ENCODE measurements around the gene OR52N1. TPM values are rescaled to one million over a fixed set of nuclear protein-coding genes. Genes with fewer than 3 reads are reported as not detected.

OR52N1 gene
- total RNA-seq, 4 donors from 2014 or later, result not detected

DNA sequence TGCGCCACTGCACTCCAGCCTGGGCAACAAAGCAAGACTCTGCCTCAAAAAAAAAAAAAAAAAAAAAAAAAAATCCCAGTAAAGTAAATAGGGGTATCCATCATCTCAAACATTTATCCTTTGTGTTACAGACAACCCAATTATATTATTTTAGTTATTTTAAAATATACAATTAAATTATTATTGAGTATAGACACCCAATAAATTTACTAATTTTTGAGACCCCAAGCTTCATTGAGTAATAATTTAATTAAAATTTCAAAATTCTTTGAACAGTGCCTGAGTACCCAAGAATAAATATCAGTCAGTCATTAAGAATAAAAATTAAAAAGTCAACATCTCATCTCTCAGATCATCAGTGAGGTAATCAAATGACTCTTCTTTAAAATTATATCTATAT is 37.1 kb downstream of the OR52N1 start, which contains the start of gene OR52N4:
TSS of gene OR52N4 (plus strand) at position 301 of the 400 bp plus-strand sequence. CDS start 498 bp downstream, outside the sequence.
- TF ChIP-seq, protein P1, sequence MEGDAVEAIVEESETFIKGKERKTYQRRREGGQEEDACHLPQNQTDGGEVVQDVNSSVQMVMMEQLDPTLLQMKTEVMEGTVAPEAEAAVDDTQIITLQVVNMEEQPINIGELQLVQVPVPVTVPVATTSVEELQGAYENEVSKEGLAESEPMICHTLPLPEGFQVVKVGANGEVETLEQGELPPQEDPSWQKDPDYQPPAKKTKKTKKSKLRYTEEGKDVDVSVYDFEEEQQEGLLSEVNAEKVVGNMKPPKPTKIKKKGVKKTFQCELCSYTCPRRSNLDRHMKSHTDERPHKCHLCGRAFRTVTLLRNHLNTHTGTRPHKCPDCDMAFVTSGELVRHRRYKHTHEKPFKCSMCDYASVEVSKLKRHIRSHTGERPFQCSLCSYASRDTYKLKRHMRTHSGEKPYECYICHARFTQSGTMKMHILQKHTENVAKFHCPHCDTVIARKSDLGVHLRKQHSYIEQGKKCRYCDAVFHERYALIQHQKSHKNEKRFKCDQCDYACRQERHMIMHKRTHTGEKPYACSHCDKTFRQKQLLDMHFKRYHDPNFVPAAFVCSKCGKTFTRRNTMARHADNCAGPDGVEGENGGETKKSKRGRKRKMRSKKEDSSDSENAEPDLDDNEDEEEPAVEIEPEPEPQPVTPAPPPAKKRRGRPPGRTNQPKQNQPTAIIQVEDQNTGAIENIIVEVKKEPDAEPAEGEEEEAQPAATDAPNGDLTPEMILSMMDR (IDR thresholded peaks at IDR 0.05; ENCODE audit: low read depth), result no peak

DNA sequence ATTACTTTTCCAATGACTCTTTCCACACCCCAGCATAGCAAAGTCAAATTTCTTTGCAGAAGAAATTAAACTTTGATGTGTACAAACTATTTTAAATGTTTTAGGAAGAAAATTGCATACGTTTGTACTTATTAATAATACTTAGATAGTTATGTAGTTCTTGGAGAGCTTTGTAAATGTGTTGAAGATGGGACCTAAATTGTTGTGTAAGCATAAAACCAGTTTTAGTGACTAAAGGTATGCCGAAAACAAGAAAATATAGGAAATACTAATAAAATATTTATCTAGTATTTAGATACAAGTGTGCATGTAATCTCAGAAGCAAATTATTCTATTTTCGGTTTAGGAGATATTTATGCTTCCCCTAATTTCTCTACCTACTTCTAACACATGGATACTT is 41.2 kb downstream of the OR52N1 start:
- TF ChIP-seq, protein P1 (IDR thresholded peaks at IDR 0.05; ENCODE audit: low read depth), result no peak

DNA sequence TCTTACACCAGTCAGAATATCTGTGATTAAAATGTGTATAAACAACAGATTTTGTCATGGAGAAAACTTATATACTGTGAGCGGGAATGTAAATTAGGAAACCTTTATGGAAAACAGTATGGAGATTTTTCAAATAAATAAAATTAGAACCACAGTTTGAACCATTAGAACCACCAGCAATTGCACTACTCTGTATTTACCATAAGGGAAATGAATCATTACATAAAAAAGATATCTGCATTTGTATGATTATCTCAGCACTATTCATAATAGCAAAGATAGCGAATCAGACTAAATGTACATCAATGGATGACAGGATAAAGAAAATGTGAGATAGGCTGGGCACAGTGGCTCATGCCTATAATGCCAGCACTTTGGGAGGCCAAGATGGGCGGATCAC is 44.5 kb downstream of the OR52N1 start:
- TF ChIP-seq, protein P1 (IDR thresholded peaks at IDR 0.05; ENCODE audit: low read depth), result no peak

DNA sequence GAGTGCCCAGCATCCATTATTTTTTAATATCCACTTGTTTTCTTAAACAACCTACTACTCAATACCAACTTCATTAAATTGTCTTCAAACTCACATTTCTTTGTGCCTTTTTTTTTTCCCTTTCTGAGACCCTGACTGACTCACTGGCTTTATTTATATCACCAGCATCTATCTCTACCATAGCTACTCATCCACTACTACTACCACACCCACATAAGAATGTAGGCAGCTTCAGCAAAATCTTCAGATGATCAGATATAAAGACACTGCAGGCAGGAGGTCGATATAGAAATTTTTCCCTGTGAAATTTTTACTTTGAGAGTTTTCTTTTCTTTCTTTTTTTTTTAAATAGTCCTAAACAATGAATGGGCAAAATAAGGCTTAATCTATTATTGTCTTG is 52.6 kb downstream of the OR52N1 start:
- TF ChIP-seq, protein P1 (IDR thresholded peaks at IDR 0.05; ENCODE audit: low read depth), result no peak

DNA sequence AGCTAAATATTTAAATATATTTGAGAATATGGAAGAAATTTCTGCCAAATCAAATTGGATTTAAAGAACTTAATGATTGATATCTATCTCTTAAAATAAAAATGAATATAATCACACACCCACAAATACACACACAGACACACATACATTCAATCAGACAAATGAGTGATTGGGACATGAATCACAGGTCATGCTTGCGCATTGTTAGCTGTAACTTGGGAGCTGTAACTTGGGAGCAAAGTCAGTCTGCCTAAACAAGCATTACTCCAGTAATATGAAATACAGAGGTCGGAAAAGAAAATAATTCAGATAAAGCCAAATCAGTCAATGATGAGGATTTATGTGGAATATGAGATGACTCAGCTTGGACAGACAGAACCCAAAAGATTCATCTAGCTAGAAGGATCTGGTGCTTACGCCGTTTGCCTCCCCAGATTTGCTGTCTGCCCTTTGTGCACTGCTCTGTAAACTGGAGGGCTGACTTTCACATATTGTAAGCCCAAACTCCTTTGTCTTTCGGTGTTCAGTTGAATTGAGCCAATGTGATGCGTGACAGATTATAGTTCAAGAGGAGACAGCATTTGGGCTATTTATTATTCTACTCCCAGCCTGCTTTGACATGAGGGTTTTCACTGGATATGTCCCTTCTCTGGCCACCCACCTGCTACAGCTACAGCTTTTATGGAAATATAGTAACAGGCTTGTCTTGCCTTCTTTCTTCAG is 53.2 kb downstream of the OR52N1 start:
- TF ChIP-seq, protein P1 (IDR thresholded peaks at IDR 0.05; ENCODE audit: low read depth), result no peak

DNA sequence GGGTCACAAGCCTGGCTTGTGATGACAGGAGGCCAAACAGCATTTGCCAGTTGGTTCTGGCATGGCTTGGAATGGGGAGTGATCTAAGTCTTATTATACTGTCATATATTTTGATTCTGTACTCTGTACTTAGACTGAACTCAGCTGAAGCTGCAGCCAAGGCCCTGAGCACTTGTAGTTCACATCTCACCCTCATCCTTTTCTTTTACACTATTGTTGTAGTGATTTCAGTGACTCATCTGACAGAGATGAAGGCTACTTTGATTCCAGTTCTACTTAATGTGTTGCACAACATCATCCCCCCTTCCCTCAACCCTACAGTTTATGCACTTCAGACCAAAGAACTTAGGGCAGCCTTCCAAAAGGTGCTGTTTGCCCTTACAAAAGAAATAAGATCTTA is 54.0 kb downstream of the OR52N1 start:
- TF ChIP-seq, protein P1 (IDR thresholded peaks at IDR 0.05; ENCODE audit: low read depth), result no peak

Other genes with a start within 250 kb of the OR52N1 start
- not detected for gene OR52H1, start 242.7 kb downstream of the OR52N1 start, total RNA-seq
- gene OR52B6, start 210.4 kb downstream of the OR52N1 start, total RNA-seq, result not detected
- gene TRIM6, start 194.6 kb downstream of the OR52N1 start, total RNA-seq, result 1 to 10 TPM; 1.6 to 9.2 (median 3.4) TPM
- gene TRIM34, start 166.3 kb downstream of the OR52N1 start, total RNA-seq, result 10 to 100 TPM in 1 of 4 donors, 1 to 10 TPM in 3; 4.1 to 12.1 (median 8.1) TPM
- 10 to 100 TPM; 12.6 to 22.8 (median 16.7) TPM for gene TRIM5, start 106.2 kb downstream of the OR52N1 start, total RNA-seq
- 10 to 100 TPM; 35.9 to 96.8 (median 64.8) TPM for gene TRIM22, start 101.5 kb downstream of the OR52N1 start, total RNA-seq
- under 1 TPM in 2 of 4 donors, not detected in 2; 0.22 to 0.75 TPM for gene OR56B1, start 54.8 kb downstream of the OR52N1 start, total RNA-seq
- not detected for gene OR52N4, start 37.0 kb downstream of the OR52N1 start, total RNA-seq
- under 1 TPM in 2 of 4 donors, not detected in 2; 0.33 to 0.44 TPM for gene OR52N5, start 7.9 kb downstream of the OR52N1 start, total RNA-seq
- not detected for gene OR52N2, start 17.7 kb upstream of the OR52N1 start, total RNA-seq
- not detected for gene OR52E6, start 50.6 kb upstream of the OR52N1 start, total RNA-seq
- not detected for gene OR52E8, start 66.4 kb upstream of the OR52N1 start, total RNA-seq
- not detected for gene OR52E4, start 89.4 kb upstream of the OR52N1 start, total RNA-seq
- not detected for gene OR52E5, start 101.9 kb upstream of the OR52N1 start, total RNA-seq
- not detected for gene OR56A3, start 151.0 kb upstream of the OR52N1 start, total RNA-seq
- not detected for gene OR56A5, start 177.2 kb upstream of the OR52N1 start, total RNA-seq
- gene OR52L1, start 195.7 kb upstream of the OR52N1 start, total RNA-seq, result not detected
- gene OR56A4, start 215.7 kb upstream of the OR52N1 start, total RNA-seq, result under 1 TPM in 1 of 4 donors, not detected in 3; 0.19 TPM
- gene OR56A1, start 239.5 kb upstream of the OR52N1 start, total RNA-seq, result under 1 TPM in 2 of 4 donors, not detected in 2; under 0.01 to 0.19 TPM